K562 (cell line): Measurements from ENCODE around the gene EMILIN1.
A peak's percentile ranks its signal among the peaks of the same experiment; 100 is the strongest.

Experiments used
- BRD4 ChIP-seq: fragments of 200-600 bp; sonication (generic); IDR thresholded peaks from 2 replicates; pipeline ENCODE4 v1.6.1; 2017; ENCODE audit warnings: inconsistent platforms
- CBFB ChIP-seq: sonication (generic); formaldehyde crosslinking; IDR thresholded peaks from 2 replicates; pipeline ENCODE4 v1.4.0; 2020; ENCODE audit warnings: mild to moderate bottlenecking, missing genetic modification reagents
- CTCF ChIP-seq, 3 experiments: IDR thresholded peaks in 2 of 3; conservative IDR thresholded peaks in 1 of 3; 2 replicates each; pipeline ENCODE4 v1.5.1; 2011 to 2012; ENCODE audit warnings: low read length in 3 of 3, mild to moderate bottlenecking in 3 of 3, control low read depth in 2 of 3, improper control_type of control experiment in 1 of 3, inconsistent platforms in 1 of 3, low read depth in 1 of 3, mixed read lengths in 1 of 3, moderate library complexity in 1 of 3; ENCODE audit not compliant: insufficient read depth in 2 of 3
- FOS ChIP-seq: IDR thresholded peaks from 3 replicates; pipeline ENCODE4 v1.6.1; 2011; ENCODE audit not compliant: insufficient read length; ENCODE audit errors: extremely low read depth
- GATA2 ChIP-seq: sonication (generic); formaldehyde crosslinking; IDR thresholded peaks from 2 replicates; pipeline ENCODE4 v1.4.0; 2020; ENCODE audit warnings: mild to moderate bottlenecking, missing genetic modification reagents
- GTF2F1 ChIP-seq: IDR thresholded peaks from 2 replicates; pipeline ENCODE4 v1.6.1; 2011; ENCODE audit warnings: low read depth, low read length, improper control_type of control experiment
- HDAC1 ChIP-seq, 2 experiments: fragments of 450-650 bp; IDR thresholded peaks; 2 replicates each; pipeline ENCODE4 v1.6.1; 2016 to 2017; ENCODE audit warnings: inconsistent platforms in 1 of 2, mild to moderate bottlenecking in 1 of 2, moderate library complexity in 1 of 2
- MXI1 ChIP-seq: IDR thresholded peaks from 2 replicates; pipeline ENCODE4 v1.6.1; 2011; ENCODE audit warnings: low read depth, mild to moderate bottlenecking, improper control_type of control experiment, low read length
- RCOR1 ChIP-seq, 2 experiments: IDR thresholded peaks; 2 replicates each; pipeline ENCODE4 v1.6.1; 2012; ENCODE audit warnings: low read depth in 2 of 2, low read length in 2 of 2, borderline replicate concordance in 1 of 2, improper control_type of control experiment in 1 of 2
- SREBF2 ChIP-seq: sonication (generic); formaldehyde crosslinking; IDR thresholded peaks from 2 replicates; pipeline ENCODE4 v1.4.0; 2020; ENCODE audit warnings: mild to moderate bottlenecking, missing genetic modification reagents
- ZNF551 ChIP-seq: fragments of 250-450 bp; sonication (Bioruptor Pico); IDR thresholded peaks from 2 replicates; pipeline ENCODE4 v1.5.0; 2021; ENCODE audit warnings: mild to moderate bottlenecking, moderate library complexity
- ZNF717 ChIP-seq: fragments of 250-450 bp; sonication (Bioruptor Pico); IDR thresholded peaks from 2 replicates; pipeline ENCODE4 v1.5.0; 2021
- ZNF740 ChIP-seq, 3 experiments: fragments of 200-800 bp in 1 of 3; sonication (Bioruptor generic) in 1 of 3; sonication (generic) in 1 of 3; formaldehyde crosslinking in 1 of 3; IDR thresholded peaks; 2 replicates each; pipeline versions ENCODE4 v1.6.1 to v1.8.0; 2016 to 2022; ENCODE audit warnings: mild to moderate bottlenecking in 2 of 3, missing compliant biosample characterization in 2 of 3, missing genetic modification characterization in 2 of 3, missing genetic modification reagents in 1 of 3

DNA sequence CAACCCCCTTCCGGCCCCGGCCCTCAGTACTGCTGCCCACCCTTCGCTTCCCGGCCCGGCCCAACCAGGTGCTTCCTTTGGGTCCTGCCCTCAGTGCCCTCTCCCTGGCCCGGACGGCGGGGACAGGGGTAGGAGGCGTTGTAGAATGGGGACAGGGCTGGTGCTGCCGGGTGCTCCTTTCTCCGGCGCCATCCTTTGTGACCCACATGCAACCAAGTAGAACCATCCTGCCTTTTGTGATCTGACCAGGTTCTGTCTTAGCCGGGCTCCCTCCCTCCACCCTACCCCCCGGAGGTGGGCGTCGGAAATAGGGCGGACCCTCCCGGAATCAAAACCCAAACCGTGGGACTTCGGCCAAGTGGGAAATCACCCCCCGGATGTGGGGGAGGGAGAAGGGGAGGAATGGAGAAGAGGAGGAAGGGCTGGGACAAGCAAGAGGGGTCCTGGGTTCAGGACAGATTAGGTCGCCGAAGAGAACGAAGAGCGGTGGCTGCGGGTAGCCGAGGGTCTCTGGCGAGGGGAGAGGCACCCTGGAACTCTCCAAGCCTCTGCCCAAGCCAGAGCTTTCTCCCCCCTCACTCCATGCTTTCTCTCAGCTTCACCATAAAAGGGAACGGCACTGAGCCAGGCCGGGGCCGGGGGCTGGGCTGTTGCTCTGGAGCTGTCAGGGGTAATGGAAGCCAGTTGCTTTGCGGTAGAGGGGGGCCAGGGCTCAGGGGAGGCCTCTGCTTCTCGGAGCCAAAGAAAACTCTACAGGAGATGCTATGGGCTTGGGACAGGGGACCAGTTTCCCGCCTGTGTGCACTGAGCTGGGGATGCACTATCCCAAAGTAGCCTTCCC, 6.2 kb upstream of the EMILIN1 start:
- TF ChIP-seq RCOR1 (IDR thresholded peaks at IDR 0.05; ENCODE audit: borderline replicate concordance in 1 of 2, low read depth in 2 of 2, low read length in 2 of 2): peak in 1 of 2 experiments; percentile 5; a peak in 1 of 4 replicates
- no peak for TF ChIP-seq GTF2F1
- no peak for TF ChIP-seq ZNF740 (CRISPR knock-in tag; IDR thresholded peaks at IDR 0.05)
- 0 out of 4 replicates have a peak, but pooled peaks of 1 of the 2 experiments have one; percentile 37 for TF ChIP-seq ZNF740 (tag; IDR thresholded peaks at IDR 0.05)
- TF ChIP-seq FOS: no peak
- TF ChIP-seq CTCF (IDR thresholded peaks at IDR 0.05 in 2 of 3, conservative IDR thresholded peaks at IDR 0.05 in 1 of 3; ENCODE audit: insufficient read depth in 2 of 3, low read depth in 1 of 3, low read length in 3 of 3): no peak
- no peak for TF ChIP-seq SREBF2
- no peak for TF ChIP-seq CBFB (CRISPR knock-in tag)
- TF ChIP-seq HDAC1 (IDR thresholded peaks at IDR 0.05): no peak
- no peak for TF ChIP-seq MXI1
- TF ChIP-seq ZNF551 (CRISPR knock-in tag): no peak
- TF ChIP-seq GATA2 (CRISPR knock-in tag): no peak
- no peak for TF ChIP-seq ZNF717 (CRISPR knock-in tag)
- TF ChIP-seq BRD4: no peak
